HG03521 (cell line): Measurements from ENCODE around the gene VWCE.
"Not testable (repeated sequence)": the region's sequence is repeated elsewhere in the genome, so short reads cannot be mapped to it uniquely, and the experiment has no call there.

Experiments used
- ATAC-seq: cut with Tn5 transposase; IDR thresholded peaks from one replicate; pipeline ENCODE4 v1.9.1; 2021; ENCODE audit warnings: mild to moderate bottlenecking, moderate library complexity; ENCODE audit not compliant: unreplicated experiment

Gene VWCE

GRCh38 chr11:61256710-61257482 is 38.2 kb downstream of the VWCE start:
- no peak for ATAC-seq

GRCh38 chr11:61254403-61255025 is 40.6 kb downstream of the VWCE start:
- ATAC-seq, result peak; percentile 50

GRCh38 chr11:61252332-61252731 is 42.8 kb downstream of the VWCE start:
- not testable (repeated sequence) for ATAC-seq

GRCh38 chr11:61250796-61251765 is 44.0 kb downstream of the VWCE start:
- ATAC-seq, result not testable (repeated sequence)

- ATAC-seq, result not testable (repeated sequence)
Observed at GRCh38 chr11:61249201-61249600, 45.9 kb downstream of the VWCE start.

GRCh38 chr11:61248071-61248470 is 47.0 kb downstream of the VWCE start:
- ATAC-seq, result not testable (repeated sequence)

- not testable (repeated sequence) for ATAC-seq
Observed at GRCh38 chr11:61245284-61245964, 49.7 kb downstream of the VWCE start.

GRCh38 chr11:61241526-61241925 is 53.6 kb downstream of the VWCE start:
- ATAC-seq, result not testable (repeated sequence)

GRCh38 chr11:61240875-61241274 is 54.2 kb downstream of the VWCE start, which contains the start of gene PGA5:
Gene PGA5 (plus strand): TSS chr11:61241175. CDS start chr11:61241227, 52 bp downstream.
- not testable (repeated sequence) for ATAC-seq

GRCh38 chr11:61240288-61240687 is 54.8 kb downstream of the VWCE start:
- ATAC-seq, result not testable (repeated sequence)

- not testable (repeated sequence) for ATAC-seq
Observed at GRCh38 chr11:61237130-61237529, 58.0 kb downstream of the VWCE start.

GRCh38 chr11:61232548-61233145 is 62.5 kb downstream of the VWCE start:
- not testable (repeated sequence) for ATAC-seq

- not testable (repeated sequence) for ATAC-seq
Observed at GRCh38 chr11:61231585-61231984, 63.5 kb downstream of the VWCE start.

GRCh38 chr11:61231033-61231432 is 64.1 kb downstream of the VWCE start:
- ATAC-seq, result not testable (repeated sequence)

GRCh38 chr11:61229458-61229857 is 65.7 kb downstream of the VWCE start:
- ATAC-seq, result not testable (repeated sequence)

GRCh38 chr11:61226457-61227137 is 68.5 kb downstream of the VWCE start:
- not testable (repeated sequence) for ATAC-seq

- ATAC-seq, result not testable (repeated sequence)
Observed at GRCh38 chr11:61222692-61223091, 72.4 kb downstream of the VWCE start.

GRCh38 chr11:61222047-61222446 is 73.1 kb downstream of the VWCE start, which contains the start of gene PGA4:
Gene PGA4 (plus strand): TSS chr11:61222347. CDS start chr11:61222401, 54 bp downstream.
- ATAC-seq, result not testable (repeated sequence)

- ATAC-seq, result not testable (repeated sequence)
Observed at GRCh38 chr11:61219016-61219415, 76.1 kb downstream of the VWCE start.
